Panc1 (cell line): Measurements from ENCODE around the gene TBC1D22A.

Source experiments
- POLR2AphosphoS5 ChIP-seq: IDR thresholded peaks from 2 replicates; pipeline ENCODE4 v1.6.1; 2012; ENCODE audit warnings: mild to moderate bottlenecking, low read depth, low read length, moderate library complexity
- SIN3A ChIP-seq: IDR thresholded peaks from 2 replicates; pipeline ENCODE4 v1.6.1; 2012; ENCODE audit warnings: low read depth, mild to moderate bottlenecking, low read length, moderate library complexity, borderline replicate concordance; ENCODE audit not compliant: insufficient read depth
- TF ChIP-seq, protein P1 (sequence below), 2 experiments: IDR thresholded peaks; 2 replicates each; pipeline ENCODE4 v1.6.1; 2011 to 2012; ENCODE audit warnings: low read depth in 2 of 2, control low read depth in 1 of 2, low read length in 1 of 2, mild to moderate bottlenecking in 1 of 2, moderate library complexity in 1 of 2; ENCODE audit not compliant: insufficient read depth in 1 of 2
- TF ChIP-seq, protein P2 (sequence below): fragments of 450-650 bp; IDR thresholded peaks from 2 replicates; pipeline ENCODE4 v1.5.1; 2017; ENCODE audit warnings: mild to moderate bottlenecking

DNA sequence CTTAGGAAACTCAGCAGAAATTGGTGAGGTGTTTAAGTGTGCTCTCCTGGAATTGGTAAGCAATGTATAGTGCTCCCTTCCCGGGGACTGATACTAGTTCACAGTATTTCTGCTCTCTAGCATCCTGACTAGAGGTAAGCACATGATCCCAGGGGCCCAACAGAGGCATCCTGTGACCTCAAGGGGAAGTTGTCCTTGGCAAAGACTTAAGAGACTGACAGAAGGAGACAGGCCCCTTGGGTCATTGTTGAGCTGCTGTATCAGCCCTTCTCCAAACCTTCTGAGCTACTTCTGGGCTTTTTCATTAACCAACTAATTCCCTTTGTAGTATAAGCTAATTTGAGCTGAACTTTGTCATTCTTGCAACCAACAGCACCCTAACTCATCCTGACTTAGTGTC is 4.3 kb upstream of the TBC1D22A start:
- TF ChIP-seq SIN3A: no peak
- TF ChIP-seq POLR2AphosphoS5: no peak
- TF ChIP-seq, protein P1, sequence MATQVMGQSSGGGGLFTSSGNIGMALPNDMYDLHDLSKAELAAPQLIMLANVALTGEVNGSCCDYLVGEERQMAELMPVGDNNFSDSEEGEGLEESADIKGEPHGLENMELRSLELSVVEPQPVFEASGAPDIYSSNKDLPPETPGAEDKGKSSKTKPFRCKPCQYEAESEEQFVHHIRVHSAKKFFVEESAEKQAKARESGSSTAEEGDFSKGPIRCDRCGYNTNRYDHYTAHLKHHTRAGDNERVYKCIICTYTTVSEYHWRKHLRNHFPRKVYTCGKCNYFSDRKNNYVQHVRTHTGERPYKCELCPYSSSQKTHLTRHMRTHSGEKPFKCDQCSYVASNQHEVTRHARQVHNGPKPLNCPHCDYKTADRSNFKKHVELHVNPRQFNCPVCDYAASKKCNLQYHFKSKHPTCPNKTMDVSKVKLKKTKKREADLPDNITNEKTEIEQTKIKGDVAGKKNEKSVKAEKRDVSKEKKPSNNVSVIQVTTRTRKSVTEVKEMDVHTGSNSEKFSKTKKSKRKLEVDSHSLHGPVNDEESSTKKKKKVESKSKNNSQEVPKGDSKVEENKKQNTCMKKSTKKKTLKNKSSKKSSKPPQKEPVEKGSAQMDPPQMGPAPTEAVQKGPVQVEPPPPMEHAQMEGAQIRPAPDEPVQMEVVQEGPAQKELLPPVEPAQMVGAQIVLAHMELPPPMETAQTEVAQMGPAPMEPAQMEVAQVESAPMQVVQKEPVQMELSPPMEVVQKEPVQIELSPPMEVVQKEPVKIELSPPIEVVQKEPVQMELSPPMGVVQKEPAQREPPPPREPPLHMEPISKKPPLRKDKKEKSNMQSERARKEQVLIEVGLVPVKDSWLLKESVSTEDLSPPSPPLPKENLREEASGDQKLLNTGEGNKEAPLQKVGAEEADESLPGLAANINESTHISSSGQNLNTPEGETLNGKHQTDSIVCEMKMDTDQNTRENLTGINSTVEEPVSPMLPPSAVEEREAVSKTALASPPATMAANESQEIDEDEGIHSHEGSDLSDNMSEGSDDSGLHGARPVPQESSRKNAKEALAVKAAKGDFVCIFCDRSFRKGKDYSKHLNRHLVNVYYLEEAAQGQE (IDR thresholded peaks at IDR 0.05; ENCODE audit: insufficient read depth in 1 of 2, low read depth in 2 of 2, low read length in 1 of 2): no peak
- TF ChIP-seq, protein P2, sequence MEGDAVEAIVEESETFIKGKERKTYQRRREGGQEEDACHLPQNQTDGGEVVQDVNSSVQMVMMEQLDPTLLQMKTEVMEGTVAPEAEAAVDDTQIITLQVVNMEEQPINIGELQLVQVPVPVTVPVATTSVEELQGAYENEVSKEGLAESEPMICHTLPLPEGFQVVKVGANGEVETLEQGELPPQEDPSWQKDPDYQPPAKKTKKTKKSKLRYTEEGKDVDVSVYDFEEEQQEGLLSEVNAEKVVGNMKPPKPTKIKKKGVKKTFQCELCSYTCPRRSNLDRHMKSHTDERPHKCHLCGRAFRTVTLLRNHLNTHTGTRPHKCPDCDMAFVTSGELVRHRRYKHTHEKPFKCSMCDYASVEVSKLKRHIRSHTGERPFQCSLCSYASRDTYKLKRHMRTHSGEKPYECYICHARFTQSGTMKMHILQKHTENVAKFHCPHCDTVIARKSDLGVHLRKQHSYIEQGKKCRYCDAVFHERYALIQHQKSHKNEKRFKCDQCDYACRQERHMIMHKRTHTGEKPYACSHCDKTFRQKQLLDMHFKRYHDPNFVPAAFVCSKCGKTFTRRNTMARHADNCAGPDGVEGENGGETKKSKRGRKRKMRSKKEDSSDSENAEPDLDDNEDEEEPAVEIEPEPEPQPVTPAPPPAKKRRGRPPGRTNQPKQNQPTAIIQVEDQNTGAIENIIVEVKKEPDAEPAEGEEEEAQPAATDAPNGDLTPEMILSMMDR: no peak
